NCI-H1092 treated with DMSO at 0.1 percent for 48 hours (cell line): Measurements from ENCODE around the gene FARSA.
"Not testable (repeated sequence)": the region's sequence is repeated elsewhere in the genome, so short reads cannot be mapped to it uniquely, and the experiment has no call there.

Experiments
- DNase-seq: peaks from one replicate; lab custom pipeline; 2025; lab: John Stamatoyannopoulos, UW

FARSA gene

GRCh38 chr19:12953799-12954611, 20.5 kb upstream of the FARSA start:
- DNase-seq, result peak; percentile 48

GRCh38 chr19:12953138-12953798, 19.8 kb upstream of the FARSA start:
- DNase-seq, result peak; percentile 75

- DNase-seq, result peak; percentile 73
Measured at GRCh38 chr19:12952488-12953137, 19.1 kb upstream of the FARSA start.

- DNase-seq, result not testable (repeated sequence)
Measured at GRCh38 chr19:12952050-12952449, 18.5 kb upstream of the FARSA start.

- no peak for DNase-seq
Measured at GRCh38 chr19:12949363-12950283, 16.1 kb upstream of the FARSA start.

GRCh38 chr19:12948612-12949362, 15.3 kb upstream of the FARSA start:
- DNase-seq, result no peak

GRCh38 chr19:12947702-12948611, 14.4 kb upstream of the FARSA start:
- DNase-seq, result no peak

GRCh38 chr19:12946731-12947496, 13.4 kb upstream of the FARSA start:
- no peak for DNase-seq

GRCh38 chr19:12946092-12946721, 12.7 kb upstream of the FARSA start:
- peak; percentile 38 for DNase-seq

- peak; percentile 93 for DNase-seq
Measured at GRCh38 chr19:12945479-12946091, 12.1 kb upstream of the FARSA start, which contains the start of gene RAD23A. Gene RAD23A (plus strand): TSS chr19:12945862. CDS start chr19:12945949, 87 bp downstream.

GRCh38 chr19:12944104-12944674, 10.7 kb upstream of the FARSA start:
- DNase-seq, result no peak

- DNase-seq, result no peak
Measured at GRCh38 chr19:12943437-12944044, 10.0 kb upstream of the FARSA start.

GRCh38 chr19:12940897-12941296, 7.4 kb upstream of the FARSA start:
- no peak for DNase-seq

GRCh38 chr19:12939975-12940423, 6.5 kb upstream of the FARSA start:
- no peak for DNase-seq

GRCh38 chr19:12938779-12939601, 5.5 kb upstream of the FARSA start:
- no peak for DNase-seq
